Embryonic facial prominence (tissue), 1 donor: ENCODE results near the gene SIRT1.
"Not testable (repeated sequence)": the region's sequence is repeated elsewhere in the genome, so short reads cannot be mapped to it uniquely, and the experiment has no call there.

Source experiments
- DNase-seq: peaks from one replicate; pipeline ENCODE4 v3.0.0-alpha.2; 2016; ENCODE audit errors: extremely low spot score

Gene SIRT1

GRCh38 chr10:67884313-67884841 is at the start of gene SIRT1:
TSS of gene SIRT1 (plus strand) at chr10:67884656. CDS start at chr10:67884722, 66 bp downstream.
- DNase-seq = peak; percentile 90

DNA sequence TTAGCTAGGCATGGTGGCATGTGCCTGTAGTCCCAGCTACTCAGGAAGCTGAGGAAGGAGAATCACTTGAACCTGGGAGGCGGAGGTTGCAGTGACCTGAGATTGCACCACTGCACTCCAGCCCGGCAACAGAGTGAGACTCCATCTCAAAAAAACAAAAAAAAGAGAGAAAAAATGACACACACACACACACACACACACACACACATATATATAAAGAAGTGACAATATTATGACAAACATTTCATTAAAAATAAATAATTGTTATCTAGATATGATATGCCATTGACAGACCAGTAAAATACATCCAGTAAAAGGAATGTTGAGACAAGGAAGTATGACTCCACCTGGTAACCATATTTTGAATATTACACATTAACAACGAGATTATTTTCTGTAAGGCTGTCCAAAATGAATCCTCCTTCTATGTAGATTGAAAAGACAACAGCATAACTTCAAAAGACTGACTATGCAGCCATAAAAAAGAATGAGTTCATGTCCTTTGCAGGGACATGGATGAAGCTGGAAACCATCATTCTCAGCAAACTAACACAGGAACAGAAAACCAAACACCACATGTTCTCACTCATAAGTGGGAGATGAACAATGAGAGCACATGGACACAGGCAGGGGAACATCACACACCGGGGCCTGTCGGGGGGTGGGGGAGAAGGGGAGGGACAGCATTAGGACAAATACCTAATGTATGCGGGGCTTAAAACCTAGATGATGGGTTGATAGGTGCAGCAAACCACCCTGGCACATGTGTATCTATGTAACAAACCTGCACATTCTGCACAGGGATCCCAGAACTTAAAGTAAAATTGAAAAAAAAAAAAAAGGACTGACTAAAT is 48.7 kb upstream of the SIRT1 start:
- DNase-seq = not testable (repeated sequence)

DNA sequence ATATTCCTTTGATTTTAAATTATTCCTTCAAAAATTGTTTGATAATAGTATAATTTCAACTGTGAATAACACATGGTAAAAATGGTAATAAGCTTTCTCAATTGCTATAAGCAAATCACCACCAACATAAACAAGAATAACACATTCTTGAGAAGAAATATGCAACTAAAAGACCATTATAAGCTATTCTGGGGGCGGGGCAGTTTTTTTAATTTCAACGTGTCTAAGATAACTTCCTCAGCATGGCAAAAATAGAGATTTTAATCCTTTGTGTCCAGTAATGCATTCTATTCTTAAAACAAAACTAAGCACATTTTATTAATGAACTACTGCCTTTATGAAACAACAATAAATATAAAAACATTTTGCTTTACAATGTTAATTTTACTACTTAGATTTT is 48.0 kb upstream of the SIRT1 start:
- DNase-seq = no peak

- no peak for DNase-seq
Measured at GRCh38 chr10:67836972-67837371, 47.5 kb upstream of the SIRT1 start.

- peak; percentile 40 for DNase-seq
Measured at GRCh38 chr10:67837541-67838314, 46.7 kb upstream of the SIRT1 start, which contains the start of gene DNAJC12. TSS of gene DNAJC12 (minus strand) at chr10:67838188. CDS start at chr10:67838011, 177 bp downstream.

GRCh38 chr10:67839511-67839910 is 44.9 kb upstream of the SIRT1 start:
- not testable (repeated sequence) for DNase-seq

DNA sequence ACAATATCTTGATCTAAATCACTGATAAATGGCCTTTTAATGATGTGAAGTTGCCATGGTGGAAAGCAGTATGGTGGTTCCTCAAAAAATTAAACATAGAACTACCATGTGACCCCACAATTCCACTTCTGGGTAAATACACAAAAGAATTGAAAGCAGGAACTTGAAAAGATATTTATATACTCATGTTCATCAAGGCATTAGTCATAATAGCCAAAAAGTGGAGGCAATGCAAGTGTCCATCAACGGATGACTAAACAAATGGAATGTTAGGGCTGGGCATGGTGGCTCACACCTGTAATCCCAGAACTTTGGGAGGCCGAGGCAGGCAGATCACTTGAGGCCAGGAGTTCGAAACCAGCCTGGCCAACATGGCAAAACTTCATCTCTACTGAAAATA is 44.5 kb upstream of the SIRT1 start:
- DNase-seq = no peak

GRCh38 chr10:67841737-67842136 is 42.7 kb upstream of the SIRT1 start:
- DNase-seq = no peak

DNA sequence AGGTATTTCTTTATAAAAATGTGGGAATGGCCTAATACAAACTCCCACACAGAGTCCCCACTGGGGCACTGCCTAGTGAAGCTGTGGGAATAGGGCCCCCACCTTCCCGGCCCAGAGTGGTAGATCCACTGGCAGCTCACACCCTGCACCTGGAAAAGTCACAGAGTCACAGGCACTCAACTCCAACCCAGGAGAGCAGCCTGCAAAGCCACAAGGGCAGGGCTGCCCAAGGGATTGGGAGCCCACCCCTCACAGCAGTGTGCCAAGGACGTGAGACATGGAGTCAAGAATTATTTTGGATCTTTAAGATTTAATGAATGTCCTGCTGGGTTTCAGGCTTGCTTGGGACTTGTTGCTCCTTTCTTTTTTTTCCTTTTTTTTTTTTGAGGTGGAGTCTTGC is 41.2 kb upstream of the SIRT1 start:
- no peak for DNase-seq

DNA sequence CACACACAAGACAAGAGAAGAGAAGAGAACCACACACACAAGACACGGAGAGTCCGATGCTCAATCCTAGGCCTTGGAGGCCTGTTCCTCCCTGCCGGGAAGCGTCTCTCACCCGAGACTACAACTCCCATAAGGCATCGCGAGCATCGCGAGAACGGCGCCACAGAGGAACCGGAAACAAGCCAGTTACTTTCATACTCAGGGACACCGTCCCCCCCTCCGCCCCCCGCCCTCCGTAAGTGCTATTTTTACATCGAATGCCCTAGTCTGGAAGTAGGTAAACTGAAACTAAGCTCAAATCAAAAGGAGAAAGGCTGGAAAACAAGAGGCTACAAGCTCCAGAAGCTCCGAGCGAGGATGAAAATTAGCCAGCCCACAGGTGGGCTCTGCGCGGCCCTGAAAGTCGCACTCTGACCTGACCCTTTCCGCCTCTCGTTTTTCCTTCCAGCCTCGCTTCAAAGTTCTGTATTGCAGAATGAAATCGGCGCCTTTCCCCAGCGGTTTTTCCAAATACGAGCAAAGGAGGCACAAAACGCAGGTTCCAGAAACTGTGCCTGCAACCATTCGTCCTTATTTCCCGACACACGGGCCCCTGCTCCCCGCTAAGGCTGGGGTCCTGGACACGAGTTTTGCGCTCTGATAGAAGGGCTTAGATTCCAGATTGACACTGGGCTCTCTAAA is 35.0 kb upstream of the SIRT1 start:
- peak; percentile 93 for DNase-seq

- DNase-seq = no peak
Measured at GRCh38 chr10:67851186-67851585, 33.3 kb upstream of the SIRT1 start.

DNA sequence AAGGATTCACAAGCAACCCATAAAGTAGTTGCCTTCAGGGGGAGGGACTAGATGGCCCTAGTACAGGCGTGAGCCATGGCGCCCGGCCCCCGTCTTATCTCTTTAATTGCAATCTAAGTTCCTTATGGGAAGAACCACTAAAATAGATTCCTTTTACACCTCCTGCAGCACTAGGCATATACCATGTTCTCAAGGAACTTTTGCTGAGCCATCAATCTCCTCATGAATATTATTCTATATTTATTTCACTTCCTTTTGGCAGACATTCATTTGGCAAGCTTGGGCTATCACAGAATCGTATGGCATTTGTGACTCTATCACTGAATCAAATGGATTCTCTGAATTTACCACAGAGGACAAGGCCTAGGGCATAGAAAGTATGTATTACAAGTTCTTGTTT is 31.7 kb upstream of the SIRT1 start:
- DNase-seq = no peak

- no peak for DNase-seq
Measured at GRCh38 chr10:67853512-67853911, 30.9 kb upstream of the SIRT1 start.

GRCh38 chr10:67858971-67859370 is 25.5 kb upstream of the SIRT1 start:
- no peak for DNase-seq

DNA sequence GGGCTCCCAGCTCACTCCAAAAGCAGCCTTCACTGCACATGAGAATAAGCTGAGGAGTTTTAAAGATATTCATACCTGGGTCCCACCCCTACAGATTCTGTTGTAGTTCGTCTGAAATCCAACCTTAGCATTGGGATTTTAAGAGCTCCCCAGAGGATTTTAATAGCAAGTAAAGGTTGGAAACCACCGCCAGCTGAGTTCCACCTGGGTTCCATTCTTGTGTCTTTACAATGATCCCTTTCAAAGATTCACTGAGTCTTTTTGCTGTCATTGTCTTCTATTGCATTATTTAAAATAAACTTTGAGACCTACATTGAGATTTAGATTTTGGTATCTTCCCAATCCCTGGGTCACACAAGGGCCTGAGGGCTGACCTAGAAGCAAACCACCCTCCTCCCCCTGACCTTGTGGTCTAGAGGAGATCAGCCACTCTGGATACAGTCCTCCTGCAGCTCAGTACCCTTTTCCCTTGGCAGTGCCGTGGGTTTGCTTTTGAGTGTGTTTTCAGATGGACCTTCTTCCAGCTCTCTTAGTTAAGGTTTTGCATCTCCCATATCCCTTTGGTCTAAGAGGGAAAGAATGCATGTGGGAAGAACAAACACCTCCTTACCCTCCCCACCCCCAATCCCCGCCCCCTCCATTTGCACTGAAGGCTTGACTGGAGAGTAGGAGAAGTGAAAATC is 22.6 kb upstream of the SIRT1 start:
- no peak for DNase-seq

- no peak for DNase-seq
Measured at GRCh38 chr10:67863094-67863493, 21.4 kb upstream of the SIRT1 start.

- DNase-seq = no peak
Measured at GRCh38 chr10:67864607-67865371, 19.7 kb upstream of the SIRT1 start.

- DNase-seq = no peak
Measured at GRCh38 chr10:67868132-67868531, 16.3 kb upstream of the SIRT1 start.

- no peak for DNase-seq
Measured at GRCh38 chr10:67869996-67870395, 14.5 kb upstream of the SIRT1 start.

GRCh38 chr10:67875340-67876238 is 8.9 kb upstream of the SIRT1 start:
- no peak for DNase-seq
